ENCODE measurements around the gene CLCN7. TPM values are rescaled to one million over a fixed set of nuclear protein-coding genes. Genes with fewer than 3 reads are reported as not detected.

Gene CLCN7
- total RNA-seq, 1 experiment from 2014 or later = 48.2 TPM

DNA sequence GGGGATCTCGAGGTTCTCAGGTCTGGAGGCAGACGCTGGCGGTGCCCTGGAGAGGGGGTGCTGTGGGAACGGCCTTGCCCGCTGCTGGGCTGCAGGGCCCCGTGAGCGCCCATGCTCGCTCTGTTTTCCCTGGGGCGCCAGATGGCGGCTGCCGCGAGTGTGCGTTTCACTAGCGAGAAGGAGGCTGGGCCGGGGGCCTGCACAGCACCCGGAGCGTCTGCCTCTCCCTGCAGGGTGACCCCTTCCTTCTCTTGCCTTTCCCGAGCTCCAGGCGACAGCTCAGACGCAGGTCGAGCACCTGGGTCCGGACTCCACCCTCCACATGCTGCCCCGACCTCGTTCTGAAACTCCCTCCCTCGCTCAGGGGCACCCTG lies 21.0 kb upstream of the CLCN7 start:
- ChIA-PET CTCF (no interaction called here), POLR2A (ENCODE audit: unreplicated experiment) (no interaction called here)
- Histone ChIP-seq H3K27me3 (ENCODE audit: low read length) (no peaks in the 10 kb centered on the region), H3K9me2 (replicated peaks; ENCODE audit: low read length) (no peaks in the 10 kb centered on the region), H3K9me3 (ENCODE audit: low read length) (no peaks in the 10 kb centered on the region), H3K27ac (ENCODE audit: low read length) (no peak overlapping the region), H3K4me3 (ENCODE audit: low read length) (no peak overlapping the region), H4K20me1 (ENCODE audit: low read length) (peaks cover 5% of the 10 kb centered on the region; the same call in 1 of the 2 replicates), H3K79me2 (ENCODE audit: low read length) (peaks cover 31% of the 10 kb centered on the region), H2AFZ (ENCODE audit: low read length) (no peak overlapping the region), H3K4me2 (ENCODE audit: low read length) (no peak overlapping the region), H3K36me3 (ENCODE audit: low read depth, low read length) (0 out of 2 replicates have a peak, but pooled peaks cover 3% of the 10 kb centered on the region), H3F3A (ENCODE audit: low read length, unreplicated experiment) (no peaks in the 10 kb centered on the region), H3K9ac (ENCODE audit: low read length) (no peak overlapping the region), H3K4me1 (ENCODE audit: insufficient read depth, low read length) (peaks cover 13% of the 10 kb centered on the region)
- no TSS peak for BruUV-seq (replicated peaks)
- ATAC-seq (no peak), DNase-seq (no peak)
- intact Hi-C loops (cut with micrococcal nuclease) = no loop called here
- TF ChIP-seq EZH2 (IDR thresholded peaks at IDR 0.05; ENCODE audit: low read length, unreplicated experiment) (no peak), EZH2phosphoT487 (IDR thresholded peaks at IDR 0.05; ENCODE audit: borderline replicate concordance, low read length) (no peak)
- TF ChIP-seq, protein P1, sequence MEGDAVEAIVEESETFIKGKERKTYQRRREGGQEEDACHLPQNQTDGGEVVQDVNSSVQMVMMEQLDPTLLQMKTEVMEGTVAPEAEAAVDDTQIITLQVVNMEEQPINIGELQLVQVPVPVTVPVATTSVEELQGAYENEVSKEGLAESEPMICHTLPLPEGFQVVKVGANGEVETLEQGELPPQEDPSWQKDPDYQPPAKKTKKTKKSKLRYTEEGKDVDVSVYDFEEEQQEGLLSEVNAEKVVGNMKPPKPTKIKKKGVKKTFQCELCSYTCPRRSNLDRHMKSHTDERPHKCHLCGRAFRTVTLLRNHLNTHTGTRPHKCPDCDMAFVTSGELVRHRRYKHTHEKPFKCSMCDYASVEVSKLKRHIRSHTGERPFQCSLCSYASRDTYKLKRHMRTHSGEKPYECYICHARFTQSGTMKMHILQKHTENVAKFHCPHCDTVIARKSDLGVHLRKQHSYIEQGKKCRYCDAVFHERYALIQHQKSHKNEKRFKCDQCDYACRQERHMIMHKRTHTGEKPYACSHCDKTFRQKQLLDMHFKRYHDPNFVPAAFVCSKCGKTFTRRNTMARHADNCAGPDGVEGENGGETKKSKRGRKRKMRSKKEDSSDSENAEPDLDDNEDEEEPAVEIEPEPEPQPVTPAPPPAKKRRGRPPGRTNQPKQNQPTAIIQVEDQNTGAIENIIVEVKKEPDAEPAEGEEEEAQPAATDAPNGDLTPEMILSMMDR (conservative IDR thresholded peaks at IDR 0.05; ENCODE audit: low read depth, low read length) = no peak

DNA sequence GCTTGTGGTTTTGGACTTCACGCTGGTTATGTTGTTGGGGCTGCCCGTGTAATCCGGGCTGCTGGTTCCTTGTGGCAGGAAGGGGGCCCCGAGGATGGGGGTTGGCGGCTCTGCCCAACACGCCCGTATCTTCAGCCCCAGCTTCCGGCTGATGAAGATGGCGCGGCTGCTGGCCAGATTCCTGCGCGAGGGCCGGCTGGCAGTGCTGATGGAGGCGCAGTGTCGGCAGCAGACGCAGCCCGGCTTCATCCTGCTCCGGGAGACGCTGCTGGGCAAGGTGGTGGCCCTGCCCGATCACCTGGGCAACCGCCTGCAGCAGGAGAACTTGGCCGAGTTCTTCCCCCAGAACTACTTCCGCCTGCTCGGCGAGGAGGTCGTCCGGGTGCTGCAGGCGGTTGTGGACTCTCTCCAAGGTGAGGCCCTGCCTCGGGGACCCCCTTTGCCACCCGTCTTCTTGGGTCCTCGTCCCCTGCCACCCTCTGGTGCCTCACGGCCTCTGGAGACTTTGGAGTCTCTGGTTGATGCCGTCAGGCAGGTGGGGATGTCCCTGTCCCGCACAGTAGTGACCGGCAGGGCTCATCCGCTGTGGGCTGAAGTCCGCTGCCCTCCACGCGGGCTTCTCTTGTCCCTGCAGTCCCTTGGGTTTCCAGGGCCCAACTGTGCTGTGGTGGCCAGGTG lies 20.5 kb upstream of the CLCN7 start:
- no TSS peak for BruUV-seq (replicated peaks)

More for the DNA sequence above, 20.5 kb upstream of the CLCN7 start:
- peaks cover 13% of the 10 kb centered on the region for H3K4me1 ChIP-seq (ENCODE audit: insufficient read depth, low read length)
- no peak overlapping the region for H3K27ac ChIP-seq (ENCODE audit: low read length)
- ATAC-seq (no peak), DNase-seq (no peak)
- TF ChIP-seq, protein P1 (conservative IDR thresholded peaks at IDR 0.05; ENCODE audit: low read depth, low read length) = no peak
- no peak for TF ChIP-seq EZH2phosphoT487 (IDR thresholded peaks at IDR 0.05; ENCODE audit: borderline replicate concordance, low read length)
- peaks cover 31% of the 10 kb centered on the region for H3K79me2 ChIP-seq (ENCODE audit: low read length)
- H3K4me2 ChIP-seq (ENCODE audit: low read length) = peak overlapping the region; percentile 97; the same call in 1 of the 2 replicates
- intact Hi-C loops (cut with micrococcal nuclease) = no loop called here
- H3K27me3 ChIP-seq (ENCODE audit: low read length) = no peaks in the 10 kb centered on the region
- H3K4me3 ChIP-seq (ENCODE audit: low read length) = peak overlapping the region; percentile 83; the same call in 1 of the 2 replicates
- no peak overlapping the region for H2AFZ ChIP-seq (ENCODE audit: low read length)
- 0 out of 2 replicates have a peak, but pooled peaks cover 3% of the 10 kb centered on the region for H3K36me3 ChIP-seq (ENCODE audit: low read depth, low read length)
- peaks cover 5% of the 10 kb centered on the region; the same call in 1 of the 2 replicates for H4K20me1 ChIP-seq (ENCODE audit: low read length)
- H3K9me3 ChIP-seq (ENCODE audit: low read length) = no peaks in the 10 kb centered on the region
- no peaks in the 10 kb centered on the region for H3K9me2 ChIP-seq (replicated peaks; ENCODE audit: low read length)
- no peak overlapping the region for H3K9ac ChIP-seq (ENCODE audit: low read length)
- H3F3A ChIP-seq (ENCODE audit: low read length, unreplicated experiment) = no peaks in the 10 kb centered on the region
- POLR2A ChIA-PET (ENCODE audit: unreplicated experiment) = no interaction called here
- CTCF ChIA-PET = no interaction called here

Measured in PC-3 (cell line).